Heart left ventricle (tissue), 13 donors: ENCODE data around the gene SERPINE3.

Experiments used
- POLR2A ChIP-seq, 2 donors: fragments of 450-650 bp; IDR thresholded peaks; one replicate each; pipeline ENCODE4 v1.6.1; 2017; ENCODE audit warnings: antibody characterized with exemption in 2 of 2, mild to moderate bottlenecking in 2 of 2, moderate library complexity in 2 of 2
- TF ChIP-seq, protein P1 (sequence below), 12 donors: fragments of 200-600 bp; sonication (generic) in 4 of 12; IDR thresholded peaks; one replicate each; pipeline versions ENCODE4 v1.5.0 to v1.8.0; 2018 to 2022; ENCODE audit warnings: antibody characterized with exemption in 12 of 12, mild to moderate bottlenecking in 5 of 12
- donor health status: ischemic (EF 13 %, LVEDD 7.1; RV severe dilation, severe dysfunction).
- donor health status: DM: no; HTN: yes; CAD: no.
- donor health status: DM: no; HTN: no; CAD: no.
- donor health status: ischemic (EF 25% LVEDD 6.9; RV normal size, moderate dysfunction).
- donor health status: ischemic (EF 25% LVEDD 5.7; RV mildly dilated, moderate dysfunction).
- donor health status: ischemic (EF 35%, LVEDD 5.7; RV mildly dilated, moderate dysfunction).
- donor health status: nonischemic (EF 11% LVEDD 7.7; RV severe dilation, severe dysfunction).
- donor health status: DM: yes; HTN: yes; CAD: no.
- donor health status: PGD.
- donor health status: ischemic (EF 29% LVEDD 5.4; RV normal size, mild dysfunction).
- donor health status: nonischemic (EF 23%, LVEDD 6.1; RV moderate dilation, normal function).

DNA sequence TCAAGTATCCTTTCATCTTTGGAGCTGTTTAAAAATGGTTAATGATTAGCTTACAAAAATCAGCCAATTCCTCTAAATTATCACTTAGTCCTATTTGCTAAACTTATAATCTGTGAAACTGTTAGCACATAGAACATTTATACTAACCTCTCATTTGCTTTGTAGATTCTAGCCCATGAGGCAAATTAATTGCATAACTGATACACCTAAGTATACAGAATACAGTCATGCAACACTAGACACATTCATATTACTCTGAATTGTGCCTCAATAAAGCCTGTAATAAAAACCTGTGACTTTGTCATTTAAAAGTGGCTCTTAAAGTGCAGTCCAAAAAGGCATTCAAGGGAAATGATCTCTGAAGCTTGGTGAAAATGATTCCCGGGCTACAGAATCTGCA, 21.0 kb downstream of the SERPINE3 start:
- TF ChIP-seq, protein P1, sequence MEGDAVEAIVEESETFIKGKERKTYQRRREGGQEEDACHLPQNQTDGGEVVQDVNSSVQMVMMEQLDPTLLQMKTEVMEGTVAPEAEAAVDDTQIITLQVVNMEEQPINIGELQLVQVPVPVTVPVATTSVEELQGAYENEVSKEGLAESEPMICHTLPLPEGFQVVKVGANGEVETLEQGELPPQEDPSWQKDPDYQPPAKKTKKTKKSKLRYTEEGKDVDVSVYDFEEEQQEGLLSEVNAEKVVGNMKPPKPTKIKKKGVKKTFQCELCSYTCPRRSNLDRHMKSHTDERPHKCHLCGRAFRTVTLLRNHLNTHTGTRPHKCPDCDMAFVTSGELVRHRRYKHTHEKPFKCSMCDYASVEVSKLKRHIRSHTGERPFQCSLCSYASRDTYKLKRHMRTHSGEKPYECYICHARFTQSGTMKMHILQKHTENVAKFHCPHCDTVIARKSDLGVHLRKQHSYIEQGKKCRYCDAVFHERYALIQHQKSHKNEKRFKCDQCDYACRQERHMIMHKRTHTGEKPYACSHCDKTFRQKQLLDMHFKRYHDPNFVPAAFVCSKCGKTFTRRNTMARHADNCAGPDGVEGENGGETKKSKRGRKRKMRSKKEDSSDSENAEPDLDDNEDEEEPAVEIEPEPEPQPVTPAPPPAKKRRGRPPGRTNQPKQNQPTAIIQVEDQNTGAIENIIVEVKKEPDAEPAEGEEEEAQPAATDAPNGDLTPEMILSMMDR (IDR thresholded peaks at IDR 0.05), result no peak
- TF ChIP-seq POLR2A (IDR thresholded peaks at IDR 0.05), result no peak
